HFFc6 (cell line): Measurements from ENCODE around the gene APBB2. TPM values are rescaled to one million over a fixed set of nuclear protein-coding genes. Genes with fewer than 3 reads are reported as not detected.

ENCODE experiments used
- DNase-seq: peaks from one replicate; pipeline ENCODE4 v3.0.0-alpha.2; 2018
- H3K27ac Mint-ChIP-seq: 2 replicates; pipeline ENCODE4 v1.8.0; 2020; ENCODE audit warnings: mild to moderate bottlenecking, mixed read lengths
- H3K27me3 Mint-ChIP-seq: 2 replicates; pipeline ENCODE4 v1.8.0; 2021; ENCODE audit warnings: mild to moderate bottlenecking, moderate library complexity, mixed read lengths; ENCODE audit not compliant: insufficient read depth
- H3K36me3 Mint-ChIP-seq: 2 replicates; pipeline ENCODE4 v1.8.0; 2021; ENCODE audit warnings: low read depth, mixed read lengths
- H3K4me1 Mint-ChIP-seq: 2 replicates; pipeline ENCODE4 v1.8.0; 2020; ENCODE audit warnings: low read depth, mixed read lengths
- H3K4me3 Mint-ChIP-seq: 2 replicates; pipeline ENCODE4 v1.8.0; 2020; ENCODE audit warnings: mild to moderate bottlenecking, moderate library complexity, mixed read lengths
- H3K9me3 Mint-ChIP-seq: 2 replicates; pipeline ENCODE4 v1.8.0; 2020; ENCODE audit warnings: mild to moderate bottlenecking, mixed read lengths
- CTCF ChIP-seq: fragments of 200-600 bp; sonication (generic); IDR thresholded peaks from 2 replicates; pipeline ENCODE4 v1.5.0; 2021; ENCODE audit warnings: antibody characterized with exemption, mild to moderate bottlenecking
- total RNA-seq, 6 experiments: library from RNA; stranded (reverse); fragmentation: NEBNext Ultra II Directional; extraction: Animal tissue kit (Norgen Biotek cat#: 25700); gene quantifications; 2 replicates in 1 of 6; 3 replicates in 5 of 6; pipeline ENCODE4 v1.2.3, GENCODE V29; 2021

Gene APBB2
- total RNA-seq, 6 experiments from 2014 or later, result 32.4 to 45.5 (median 35.8) TPM

- Mint-ChIP-seq H3K9me3 (no peaks in the 10 kb centered on the region), H3K27me3 (peaks cover 2% of the 10 kb centered on the region), H3K4me1 (peaks cover 5% of the 10 kb centered on the region; the same call in 1 of the 2 replicates), H3K36me3 (no peaks in the 10 kb centered on the region), H3K4me3 (no peak overlapping the region), H3K27ac (no peak overlapping the region)
- TF ChIP-seq CTCF, result no peak
- DNase-seq, result no peak
Measured at GRCh38 chr4:41236508-41236907, 22.2 kb upstream of the APBB2 start.

GRCh38 chr4:41236032-41236431, 21.7 kb upstream of the APBB2 start:
- TF ChIP-seq CTCF, result no peak
- no peak overlapping the region for H3K27ac Mint-ChIP-seq
- H3K4me1 Mint-ChIP-seq, result peaks cover 5% of the 10 kb centered on the region; the same call in 1 of the 2 replicates

GRCh38 chr4:41232856-41233255, 18.5 kb upstream of the APBB2 start:
- H3K9me3 Mint-ChIP-seq, result no peaks in the 10 kb centered on the region
- no peaks in the 10 kb centered on the region; the same call in 1 of the 2 replicates for H3K27me3 Mint-ChIP-seq
- no peak overlapping the region for H3K27ac Mint-ChIP-seq
- H3K4me1 Mint-ChIP-seq, result peaks cover 5% of the 10 kb centered on the region; the same call in 1 of the 2 replicates
- no peaks in the 10 kb centered on the region for H3K36me3 Mint-ChIP-seq
- H3K4me3 Mint-ChIP-seq, result no peak overlapping the region
- no peak for DNase-seq
- no peak for TF ChIP-seq CTCF

More at GRCh38 chr4:41236032-41236431, 21.7 kb upstream of the APBB2 start:
- Mint-ChIP-seq H3K36me3 (no peaks in the 10 kb centered on the region), H3K9me3 (no peaks in the 10 kb centered on the region), H3K27me3 (peaks cover 2% of the 10 kb centered on the region), H3K4me3 (no peak overlapping the region)
- no peak for DNase-seq

- H3K4me3 Mint-ChIP-seq, result no peak overlapping the region
- no peak overlapping the region for H3K27ac Mint-ChIP-seq
- H3K36me3 Mint-ChIP-seq, result no peaks in the 10 kb centered on the region
- DNase-seq, result no peak
- no peaks in the 10 kb centered on the region for H3K9me3 Mint-ChIP-seq
- H3K27me3 Mint-ChIP-seq, result no peaks in the 10 kb centered on the region; the same call in 1 of the 2 replicates
- H3K4me1 Mint-ChIP-seq, result peaks cover 5% of the 10 kb centered on the region; the same call in 1 of the 2 replicates
- TF ChIP-seq CTCF, result no peak; the same call in 1 of the 2 replicates
Measured at GRCh38 chr4:41232406-41232805, 18.1 kb upstream of the APBB2 start.

- Mint-ChIP-seq H3K4me3 (no peak overlapping the region), H3K27me3 (peaks cover under 1% of the 10 kb centered on the region; the same call in 1 of the 2 replicates), H3K4me1 (no peaks in the 10 kb centered on the region; the same call in 1 of the 2 replicates), H3K9me3 (no peaks in the 10 kb centered on the region), H3K27ac (no peak overlapping the region), H3K36me3 (no peaks in the 10 kb centered on the region)
- no peak for TF ChIP-seq CTCF
- DNase-seq, result no peak
Measured at GRCh38 chr4:41227902-41228301, 13.6 kb upstream of the APBB2 start.
